Activated naive CD8-positive, alpha-beta T cell treated with anti-CD3 and anti-CD28 coated beads, Interleukin-2, amount 10 ng/mL, durations not matched to agents 7 days and 5 days (primary cell): ENCODE data around the gene NAT8L. TPM values are rescaled to one million over a fixed set of nuclear protein-coding genes. Genes with fewer than 3 reads are reported as not detected.
A peak's percentile ranks its signal among the peaks of the same experiment; 100 is the strongest.

ENCODE experiments used
- ATAC-seq: fragments of 150-1000 bp; cut with Tn5 transposase; one replicate; pipeline ENCODE4 v1.10.0; 2021; ENCODE audit warnings: low read depth, moderate library complexity
- POLR2A ChIA-PET: fragments of 350-600 bp; sonication (Branson Sonifier 250); formaldehyde crosslinking; loops from one replicate; lab custom pipeline; 2021; ENCODE audit warnings: antibody characterized with exemption; lab: Charles Lee
- DNase-seq: peaks from one replicate; pipeline ENCODE4 v3.0.0; 2021
- H3K27ac Mint-ChIP-seq: one replicate; pipeline ENCODE4 v1.8.0; 2022; ENCODE audit warnings: mild to moderate bottlenecking, mixed read lengths
- H3K27me3 Mint-ChIP-seq: one replicate; pipeline ENCODE4 v1.8.0; 2022; ENCODE audit warnings: mild to moderate bottlenecking, moderate library complexity, mixed read lengths
- H3K36me3 Mint-ChIP-seq: one replicate; pipeline ENCODE4 v1.8.0; 2021; ENCODE audit warnings: mild to moderate bottlenecking, mixed read lengths
- H3K4me1 Mint-ChIP-seq: one replicate; pipeline ENCODE4 v1.8.0; 2021; ENCODE audit warnings: mixed read lengths
- H3K4me3 Mint-ChIP-seq: one replicate; pipeline ENCODE4 v1.8.0; 2022; ENCODE audit warnings: mild to moderate bottlenecking, moderate library complexity, mixed read lengths
- H3K9me3 Mint-ChIP-seq: one replicate; pipeline ENCODE4 v1.8.0; 2021; ENCODE audit warnings: mixed read lengths
- total RNA-seq, 2 experiments: library from RNA; stranded (reverse); gene quantifications; one replicate each; pipeline ENCODE4 v1.2.3, GENCODE V29; 2021

NAT8L gene
- total RNA-seq, 2 experiments from 2014 or later: 0.14 TPM; not detected in 1

- peak overlapping the region; percentile 77 for H3K4me3 Mint-ChIP-seq
- H3K27me3 Mint-ChIP-seq: peaks cover 32% of the 10 kb centered on the region
- no peaks in the 10 kb centered on the region for H3K36me3 Mint-ChIP-seq
- peaks cover 2% of the 10 kb centered on the region for H3K4me1 Mint-ChIP-seq
- peak; percentile 90 for DNase-seq
- peak overlapping the region; percentile 48 for H3K27ac Mint-ChIP-seq
- ATAC-seq: peak; percentile 76
- H3K9me3 Mint-ChIP-seq: no peaks in the 10 kb centered on the region
- POLR2A ChIA-PET: interaction anchor here (0.7 kb wide), 1 partner anchor 32 kb away, joined by 3 read pairs; no protein-coding TSS in a partner anchor
These were observed 17.6 kb upstream of the NAT8L start for GRCh38 chr4:2041239-2042130.

- peak; percentile 71 for DNase-seq
- ATAC-seq: peak; percentile 59
- H3K4me1 Mint-ChIP-seq: peaks cover 2% of the 10 kb centered on the region
- no peaks in the 10 kb centered on the region for H3K36me3 Mint-ChIP-seq
- no peaks in the 10 kb centered on the region for H3K9me3 Mint-ChIP-seq
- POLR2A ChIA-PET: no interaction called here
- no peak overlapping the region for H3K27ac Mint-ChIP-seq
- peak overlapping the region; percentile 73 for H3K4me3 Mint-ChIP-seq
- H3K27me3 Mint-ChIP-seq: peaks cover 24% of the 10 kb centered on the region
These were observed 16.8 kb upstream of the NAT8L start for GRCh38 chr4:2042204-2042946.

GRCh38 chr4:2042947-2043395, 16.2 kb upstream of the NAT8L start:
- POLR2A ChIA-PET: interaction anchor here (1.1 kb wide), 1 partner anchor 15 kb away, joined by 3 read pairs; no protein-coding TSS in a partner anchor
- DNase-seq (no peak), ATAC-seq (no peak)
- H3K27ac Mint-ChIP-seq: no peak overlapping the region
- H3K27me3 Mint-ChIP-seq: peaks cover 24% of the 10 kb centered on the region
- H3K4me1 Mint-ChIP-seq: peaks cover 2% of the 10 kb centered on the region
- H3K36me3 Mint-ChIP-seq: no peaks in the 10 kb centered on the region
- H3K9me3 Mint-ChIP-seq: no peaks in the 10 kb centered on the region
- H3K4me3 Mint-ChIP-seq: peak overlapping the region; percentile 73

GRCh38 chr4:2043396-2044118, 15.6 kb upstream of the NAT8L start:
- no peaks in the 10 kb centered on the region for H3K9me3 Mint-ChIP-seq
- DNase-seq: no peak
- ATAC-seq: no peak
- peaks cover 2% of the 10 kb centered on the region for H3K4me1 Mint-ChIP-seq
- no peak overlapping the region for H3K4me3 Mint-ChIP-seq
- POLR2A ChIA-PET: interaction anchor here (1.1 kb wide), 1 partner anchor 14 kb away, joined by 3 read pairs; no protein-coding TSS in a partner anchor
- H3K36me3 Mint-ChIP-seq: no peaks in the 10 kb centered on the region
- H3K27ac Mint-ChIP-seq: no peak overlapping the region
- peaks cover 21% of the 10 kb centered on the region for H3K27me3 Mint-ChIP-seq

DNA sequence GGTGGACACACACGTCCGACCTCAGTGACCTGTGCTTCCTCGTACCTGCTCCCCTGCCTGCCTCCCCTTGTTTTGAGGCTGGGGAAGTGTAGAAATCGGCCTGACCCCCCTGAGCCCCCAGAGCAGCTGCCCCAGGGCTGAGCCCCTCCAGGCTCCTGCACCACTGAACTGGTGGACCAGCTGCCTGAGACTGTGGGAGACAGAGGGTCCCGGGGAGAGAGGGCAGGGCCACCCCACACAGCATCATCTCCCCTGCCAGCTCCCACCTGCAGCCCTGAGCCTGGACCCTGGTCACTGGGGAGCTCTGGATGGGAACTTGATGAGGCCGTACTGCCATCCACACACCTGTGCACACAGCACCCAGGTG, 15.0 kb upstream of the NAT8L start:
- no peak for DNase-seq
- ATAC-seq: no peak
- Mint-ChIP-seq H3K9me3 (no peaks in the 10 kb centered on the region), H3K4me3 (no peak overlapping the region), H3K36me3 (no peaks in the 10 kb centered on the region), H3K27ac (no peak overlapping the region), H3K4me1 (peaks cover 2% of the 10 kb centered on the region), H3K27me3 (peaks cover 18% of the 10 kb centered on the region)
- POLR2A ChIA-PET: no interaction called here

DNA sequence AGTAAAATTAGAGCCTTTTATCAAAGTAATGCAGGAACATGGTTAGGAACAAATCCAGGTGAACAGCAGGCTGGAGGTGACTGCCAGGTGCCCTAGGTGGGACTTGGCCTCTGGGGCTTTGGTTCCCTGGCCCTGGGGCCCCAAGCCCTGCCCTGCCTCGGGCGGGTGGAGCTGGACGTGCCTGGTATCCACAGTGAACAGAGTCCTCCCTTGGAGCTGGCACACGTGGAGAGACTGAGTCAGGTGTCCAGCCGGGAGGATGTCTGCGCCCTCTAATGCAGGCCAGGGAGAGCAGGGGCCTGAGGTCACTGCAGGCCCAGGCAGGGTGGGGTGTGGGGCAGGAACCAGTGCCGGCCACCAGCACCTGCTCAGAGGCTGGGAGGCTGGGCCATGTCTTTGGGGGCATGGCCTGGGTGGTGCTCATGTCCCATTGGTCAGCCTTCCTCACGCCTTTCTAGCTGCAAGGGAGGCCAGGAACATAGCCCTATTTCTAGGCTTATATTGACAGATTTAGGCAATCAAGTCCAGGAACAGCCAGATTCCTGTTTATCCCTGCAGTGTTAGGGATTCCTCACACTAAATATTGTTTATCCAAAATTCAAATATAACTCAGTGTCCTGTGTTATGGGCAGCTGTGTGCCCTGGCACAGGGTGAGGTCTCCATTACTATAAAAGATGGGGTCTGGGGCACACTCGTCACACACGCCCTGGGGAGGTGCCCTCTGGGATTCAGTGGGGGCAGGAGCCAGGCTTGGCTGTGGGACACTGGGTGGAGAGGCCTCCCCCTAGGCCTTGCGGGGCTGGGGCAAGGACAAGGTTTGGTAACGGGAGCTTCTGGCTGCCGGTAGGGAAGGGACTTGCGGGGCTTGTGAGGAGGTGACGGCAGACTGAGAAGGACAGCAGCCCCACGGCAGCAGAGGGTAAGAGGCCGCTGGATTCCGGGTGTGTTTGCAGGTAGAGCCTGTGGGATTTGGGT, 14.3 kb upstream of the NAT8L start:
- Mint-ChIP-seq H3K4me1 (peaks cover 2% of the 10 kb centered on the region), H3K36me3 (no peaks in the 10 kb centered on the region), H3K27ac (no peak overlapping the region), H3K27me3 (peaks cover 14% of the 10 kb centered on the region), H3K9me3 (no peaks in the 10 kb centered on the region), H3K4me3 (no peak overlapping the region)
- no peak for ATAC-seq
- DNase-seq: no peak
- POLR2A ChIA-PET: no interaction called here

DNA sequence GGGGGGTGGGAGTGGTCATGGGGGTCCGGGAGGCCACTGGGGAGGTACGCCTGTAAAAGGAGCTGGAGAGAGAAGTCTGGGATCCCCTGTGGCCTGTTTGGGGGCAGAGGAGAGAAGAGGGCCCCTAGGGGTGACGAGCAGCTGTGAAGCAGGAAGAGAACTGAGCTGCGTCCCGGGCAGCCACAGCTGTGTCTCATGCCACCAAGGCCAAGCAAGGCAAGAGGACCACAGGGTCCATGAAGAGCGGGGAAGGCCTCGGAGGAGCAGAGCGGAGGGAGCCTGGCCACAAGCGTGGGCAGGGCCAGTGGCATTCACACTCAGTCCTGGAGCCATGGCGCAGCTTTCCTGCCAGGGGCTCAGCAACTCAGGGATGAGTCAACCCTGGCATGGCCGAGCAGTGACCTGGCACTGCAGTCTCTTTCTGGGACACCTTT, 13.6 kb upstream of the NAT8L start:
- no peaks in the 10 kb centered on the region for H3K36me3 Mint-ChIP-seq
- ATAC-seq (no peak), DNase-seq (no peak)
- H3K27me3 Mint-ChIP-seq: peaks cover 15% of the 10 kb centered on the region
- POLR2A ChIA-PET: no interaction called here
- peaks cover 1% of the 10 kb centered on the region for H3K4me1 Mint-ChIP-seq
- no peaks in the 10 kb centered on the region for H3K9me3 Mint-ChIP-seq
- H3K4me3 Mint-ChIP-seq: no peak overlapping the region
- H3K27ac Mint-ChIP-seq: no peak overlapping the region

DNA sequence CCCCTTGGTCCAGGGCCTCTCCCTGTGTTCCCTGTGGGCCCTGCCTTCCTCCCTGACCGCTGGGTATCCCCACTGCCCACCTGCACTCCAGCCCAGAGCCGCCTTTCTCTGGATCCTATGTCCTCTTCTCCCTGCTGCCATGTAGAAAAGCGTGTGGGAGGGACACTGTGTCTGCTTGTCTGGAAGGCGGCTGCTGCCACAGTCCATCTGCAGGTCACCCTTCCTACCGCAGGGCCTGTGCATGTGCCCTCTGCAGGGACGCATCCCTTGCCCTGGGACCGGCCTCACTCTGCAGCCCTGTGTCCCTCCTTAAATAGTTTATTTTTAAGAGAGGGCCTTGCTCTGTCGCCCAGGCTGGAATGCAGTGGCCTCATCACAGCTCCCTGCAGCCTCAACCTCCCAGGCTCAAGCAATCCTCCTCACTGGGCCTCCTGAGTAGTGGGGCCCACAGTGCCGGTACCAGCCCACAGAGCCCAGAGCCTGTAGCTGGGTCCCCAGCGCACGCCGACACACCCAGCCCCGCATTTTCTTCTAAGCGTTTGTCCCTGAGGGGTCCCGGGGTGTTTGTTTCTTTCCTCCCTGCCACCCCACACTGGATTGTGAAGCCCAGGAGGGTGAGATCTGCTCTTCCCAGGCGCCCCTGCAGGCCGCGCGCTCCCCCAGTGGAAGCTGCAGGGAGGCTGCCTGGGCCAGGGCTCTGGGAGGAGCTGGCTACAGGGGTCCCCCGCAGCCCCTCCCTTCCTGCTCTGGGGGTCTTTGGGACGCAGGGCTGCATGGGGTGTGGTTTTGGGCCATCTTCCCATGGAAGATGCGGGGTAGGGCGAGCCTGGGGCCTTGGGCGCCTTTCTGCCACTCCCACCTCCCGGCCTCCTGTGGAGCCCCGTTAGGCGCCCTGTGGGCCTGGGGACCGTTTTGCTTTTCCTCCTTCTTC, 12.8 kb upstream of the NAT8L start:
- POLR2A ChIA-PET: no interaction called here
- H3K9me3 Mint-ChIP-seq: no peaks in the 10 kb centered on the region
- DNase-seq: no peak
- ATAC-seq: no peak
- no peak overlapping the region for H3K4me3 Mint-ChIP-seq
- no peak overlapping the region for H3K27ac Mint-ChIP-seq
- H3K36me3 Mint-ChIP-seq: no peaks in the 10 kb centered on the region
- H3K4me1 Mint-ChIP-seq: peaks cover 1% of the 10 kb centered on the region
- H3K27me3 Mint-ChIP-seq: peaks cover 20% of the 10 kb centered on the region

DNA sequence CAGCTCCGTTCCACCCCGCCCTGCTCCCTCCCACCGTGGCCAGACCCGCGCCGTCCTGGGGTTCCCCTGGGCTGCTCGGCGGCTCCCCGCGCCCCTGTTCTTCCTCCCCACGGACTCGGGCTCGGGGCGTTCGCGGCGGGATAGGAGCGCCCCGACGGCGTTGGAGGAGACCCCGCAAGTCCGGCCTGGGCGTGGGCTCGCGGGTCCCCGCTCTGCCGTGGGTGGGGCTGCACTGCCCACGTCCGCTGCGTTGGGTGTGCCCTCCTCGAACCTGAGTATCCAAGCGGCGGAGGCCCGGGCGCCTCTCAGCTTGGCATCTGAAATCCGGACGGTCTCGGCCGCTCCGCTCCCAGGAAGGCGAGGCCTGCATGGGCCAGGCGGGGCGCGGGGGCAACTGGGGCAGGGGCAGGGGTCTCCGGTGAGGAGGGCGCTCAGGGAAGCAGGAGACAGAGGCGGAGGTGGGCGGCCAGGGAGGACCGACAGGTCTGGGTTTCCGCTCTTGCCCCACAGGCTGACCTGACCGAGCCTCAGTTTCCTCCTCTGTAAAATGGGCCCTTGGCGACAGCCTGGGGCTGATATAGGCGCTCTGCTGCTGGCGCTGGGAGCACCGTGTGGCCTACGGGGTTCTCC, 12.0 kb upstream of the NAT8L start:
- POLR2A ChIA-PET: no interaction called here
- DNase-seq: no peak

DNA sequence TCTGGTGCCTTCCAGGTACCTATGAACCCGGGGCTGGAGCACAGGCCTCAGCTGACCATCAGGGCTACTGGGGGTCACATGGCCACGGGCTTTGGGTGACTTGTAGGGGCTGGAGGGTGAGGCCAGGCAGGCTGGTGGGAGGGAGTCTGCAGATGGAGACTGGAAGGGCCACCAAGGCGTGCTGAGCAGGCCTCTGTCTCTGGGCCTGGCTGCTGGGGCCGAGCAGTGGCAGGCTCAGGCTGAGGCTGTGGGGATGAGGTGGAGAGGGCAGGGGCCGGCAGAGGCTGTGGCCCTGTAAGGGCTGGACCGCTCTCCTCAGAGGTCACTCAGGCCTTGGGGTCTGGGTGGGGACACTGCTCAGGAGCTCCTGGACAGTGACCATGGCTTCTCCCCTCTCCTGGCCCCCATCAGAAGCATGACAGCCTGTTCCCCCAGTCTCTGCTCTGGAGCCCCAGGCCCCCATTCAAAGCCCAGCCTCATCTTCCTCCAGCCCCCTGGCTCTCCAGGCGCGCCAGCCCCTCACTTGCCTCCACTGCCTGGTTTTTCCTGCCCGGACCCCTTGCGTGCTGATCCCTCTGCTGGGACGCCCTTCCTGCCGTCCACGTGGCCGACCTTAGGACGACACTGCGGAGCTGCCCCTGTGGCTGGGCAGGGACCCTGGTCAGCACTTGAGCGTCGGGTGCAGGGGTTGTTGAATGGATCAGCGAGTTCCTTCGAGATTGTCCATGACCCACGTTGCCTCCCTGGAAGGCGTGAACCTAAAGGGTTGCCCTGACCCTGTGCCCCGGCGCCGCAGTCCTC, 11.1 kb upstream of the NAT8L start:
- Mint-ChIP-seq H3K36me3 (no peaks in the 10 kb centered on the region), H3K4me1 (no peaks in the 10 kb centered on the region), H3K27me3 (peaks cover 26% of the 10 kb centered on the region), H3K9me3 (no peaks in the 10 kb centered on the region), H3K4me3 (no peak overlapping the region), H3K27ac (no peak overlapping the region)
- POLR2A ChIA-PET: no interaction called here
- no peak for ATAC-seq
- DNase-seq: no peak

More for the DNA sequence above, 12.0 kb upstream of the NAT8L start:
- Mint-ChIP-seq H3K36me3 (no peaks in the 10 kb centered on the region), H3K4me3 (no peak overlapping the region), H3K27ac (no peak overlapping the region), H3K9me3 (no peaks in the 10 kb centered on the region), H3K27me3 (peaks cover 23% of the 10 kb centered on the region), H3K4me1 (peaks cover 1% of the 10 kb centered on the region)
- no peak for ATAC-seq

GRCh38 chr4:2048831-2049230, 10.3 kb upstream of the NAT8L start:
- ATAC-seq (no peak), DNase-seq (no peak)
- Mint-ChIP-seq H3K4me1 (no peaks in the 10 kb centered on the region), H3K36me3 (no peaks in the 10 kb centered on the region), H3K27me3 (peaks cover 30% of the 10 kb centered on the region), H3K9me3 (no peaks in the 10 kb centered on the region), H3K4me3 (no peak overlapping the region), H3K27ac (no peak overlapping the region)
- POLR2A ChIA-PET: no interaction called here
